BLaER1 treated with 17β-estradiol and CSF1 and Interleukin-3, amounts not matched to agents 10 nM and 100 nM (cell line): Measurements from ENCODE around the gene GLDC.

Source experiments
- H3K27ac ChIP-seq, 11 experiments: shearing (Covaris generic); formaldehyde crosslinking; 2 replicates each; pipeline ENCODE4 v1.8.1; 2022
- H3K27me3 ChIP-seq, 11 experiments: shearing (Covaris generic); formaldehyde crosslinking; 2 replicates each; pipeline ENCODE4 v1.8.1; 2022
- H3K36me3 ChIP-seq, 11 experiments: shearing (Covaris generic); formaldehyde crosslinking; 2 replicates each; pipeline ENCODE4 v1.8.1; 2022
- H3K4me1 ChIP-seq, 10 experiments: shearing (Covaris generic); formaldehyde crosslinking; 2 replicates each; pipeline ENCODE4 v1.8.1; 2022
- H3K4me2 ChIP-seq, 11 experiments: shearing (Covaris generic); formaldehyde crosslinking; 2 replicates each; pipeline ENCODE4 v1.8.1; 2022
- H3K4me3 ChIP-seq, 10 experiments: shearing (Covaris generic); formaldehyde crosslinking; 2 replicates each; pipeline ENCODE4 v1.8.1; 2022
- H3K9ac ChIP-seq, 11 experiments: shearing (Covaris generic); formaldehyde crosslinking; 2 replicates each; pipeline ENCODE4 v1.8.1; 2022
- H3K9me3 ChIP-seq, 11 experiments: shearing (Covaris generic); formaldehyde crosslinking; replicated peaks in 1 of 11; 2 replicates each; pipeline ENCODE4 v1.8.1; 2022
- H4K20me1 ChIP-seq, 11 experiments: shearing (Covaris generic); formaldehyde crosslinking; 2 replicates each; pipeline ENCODE4 v1.8.1; 2022
- Cebpa-rat ChIP-seq, 11 experiments: shearing (Covaris generic); IDR thresholded peaks; 2 replicates each; pipeline ENCODE4 v1.8.1; 2022

The GLDC gene

GRCh38 chr9:6644346-6645104, 1.0 kb downstream of the GLDC start:
- Histone ChIP-seq H3K27me3 (peaks cover 58 to 75% (median 69%) of the 10 kb centered on the region in 11 experiments), H3K4me2 (peak overlapping the region; percentile 72 to 93 (median 84)), H4K20me1 (peaks cover 0 to 18% (median 9%) of the 10 kb centered on the region in 11 experiments; a peak in 9 of 22 replicates), H3K9ac (no peak overlapping the region), H3K36me3 (no peaks in the 10 kb centered on the region), H3K4me1 (peaks cover 10 to 21% (median 14%) of the 10 kb centered on the region in 10 experiments; a peak in 19 of 20 replicates), H3K27ac (no peak overlapping the region), H3K4me3 (peak overlapping the region in 9 of 10 experiments; percentile 50 to 68 (median 57); a peak in 13 of 20 replicates), H3K9me3 (peaks cover 0 to 17% (median 0%) of the 10 kb centered on the region in 11 experiments; a peak in 3 of 22 replicates)
- TF ChIP-seq Cebpa-rat (IDR thresholded peaks at IDR 0.05) = no peak

GRCh38 chr9:6641961-6642360, 3.6 kb downstream of the GLDC start:
- peak in 2 of 11 experiments; percentile 16 to 49; a peak in 2 of 22 replicates for TF ChIP-seq Cebpa-rat (IDR thresholded peaks at IDR 0.05)
- H3K9me3 ChIP-seq = peaks cover 0 to 17% (median 0%) of the 10 kb centered on the region in 11 experiments; a peak in 3 of 22 replicates
- H3K4me3 ChIP-seq = no peak overlapping the region
- H3K27me3 ChIP-seq = peaks cover 53 to 63% (median 54%) of the 10 kb centered on the region in 11 experiments
- no peak overlapping the region for H3K27ac ChIP-seq
- H3K9ac ChIP-seq = no peak overlapping the region
- no peaks in the 10 kb centered on the region for H3K36me3 ChIP-seq
- H3K4me1 ChIP-seq = peaks cover 10 to 24% (median 14%) of the 10 kb centered on the region in 10 experiments; a peak in 19 of 20 replicates
- H3K4me2 ChIP-seq = no peak overlapping the region
- H4K20me1 ChIP-seq = peaks cover 0 to 18% (median 9%) of the 10 kb centered on the region in 11 experiments; a peak in 9 of 22 replicates

DNA sequence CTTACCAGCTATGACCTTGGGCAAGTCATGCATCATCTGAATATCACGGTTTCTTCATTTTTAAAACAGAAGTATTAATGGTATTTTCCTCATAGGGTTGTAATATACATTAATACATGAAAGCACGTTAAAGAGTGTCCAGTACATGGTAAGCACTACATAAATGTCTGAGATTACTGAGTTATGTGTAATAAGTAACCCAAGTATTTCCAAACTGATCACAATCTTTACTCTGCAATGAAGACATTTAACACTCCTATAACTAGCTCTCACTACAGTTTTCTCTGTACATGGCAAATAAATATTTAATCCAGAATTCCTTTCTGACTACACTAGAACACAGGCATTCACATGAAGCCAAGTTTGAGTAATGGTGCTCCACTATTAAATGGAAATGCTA, 4.0 kb downstream of the GLDC start:
- no peak overlapping the region for H3K27ac ChIP-seq
- peaks cover 0 to 18% (median 9%) of the 10 kb centered on the region in 11 experiments; a peak in 9 of 22 replicates for H4K20me1 ChIP-seq
- H3K27me3 ChIP-seq = peaks cover 49 to 59% (median 50%) of the 10 kb centered on the region in 11 experiments
- H3K9ac ChIP-seq = no peak overlapping the region
- H3K9me3 ChIP-seq = peaks cover 0 to 13% (median 0%) of the 10 kb centered on the region in 11 experiments; a peak in 3 of 22 replicates
- H3K4me1 ChIP-seq = peaks cover 10 to 24% (median 14%) of the 10 kb centered on the region in 10 experiments; a peak in 19 of 20 replicates
- H3K36me3 ChIP-seq = no peaks in the 10 kb centered on the region
- no peak overlapping the region for H3K4me2 ChIP-seq
- no peak overlapping the region for H3K4me3 ChIP-seq
- TF ChIP-seq Cebpa-rat (IDR thresholded peaks at IDR 0.05) = no peak

- Histone ChIP-seq H3K27me3 (peaks cover 44 to 54% (median 45%) of the 10 kb centered on the region in 11 experiments), H3K9ac (no peak overlapping the region), H3K9me3 (peaks cover 0 to 9% (median 0%) of the 10 kb centered on the region in 11 experiments; a peak in 2 of 22 replicates), H3K4me3 (no peak overlapping the region), H4K20me1 (peaks cover 0 to 18% (median 9%) of the 10 kb centered on the region in 11 experiments; a peak in 9 of 22 replicates), H3K36me3 (no peaks in the 10 kb centered on the region), H3K4me1 (peaks cover 10 to 26% (median 14%) of the 10 kb centered on the region in 10 experiments; a peak in 19 of 20 replicates), H3K27ac (no peak overlapping the region), H3K4me2 (no peak overlapping the region)
- no peak for TF ChIP-seq Cebpa-rat (IDR thresholded peaks at IDR 0.05)
These were observed 4.5 kb downstream of the GLDC start for GRCh38 chr9:6641056-6641455.

GRCh38 chr9:6640268-6641051, 5.1 kb downstream of the GLDC start:
- Histone ChIP-seq H3K9me3 (peaks cover 0 to 3% (median 0%) of the 10 kb centered on the region in 11 experiments; a peak in 2 of 22 replicates), H3K9ac (no peak overlapping the region), H3K4me3 (no peak overlapping the region), H3K4me1 (peaks cover 7 to 25% (median 11%) of the 10 kb centered on the region in 10 experiments; a peak in 19 of 20 replicates), H3K27ac (no peak overlapping the region), H3K27me3 (peaks cover 38 to 48% (median 39%) of the 10 kb centered on the region in 11 experiments), H3K4me2 (no peak overlapping the region), H4K20me1 (peaks cover 0 to 15% (median 7%) of the 10 kb centered on the region in 11 experiments; a peak in 9 of 22 replicates), H3K36me3 (no peaks in the 10 kb centered on the region)
- no peak for TF ChIP-seq Cebpa-rat (IDR thresholded peaks at IDR 0.05)

GRCh38 chr9:6639622-6640021, 5.9 kb downstream of the GLDC start:
- no peak for TF ChIP-seq Cebpa-rat (IDR thresholded peaks at IDR 0.05)
- Histone ChIP-seq H3K27me3 (peaks cover 30 to 40% (median 30%) of the 10 kb centered on the region in 11 experiments), H4K20me1 (peaks cover 0 to 7% (median under 1%) of the 10 kb centered on the region in 11 experiments; a peak in 5 of 22 replicates), H3K36me3 (no peaks in the 10 kb centered on the region), H3K4me3 (no peak overlapping the region), H3K4me2 (0 out of 22 replicates have a peak overlapping the region, but pooled peaks of 1 of the 11 experiments have one; percentile 6), H3K4me1 (peaks cover under 1 to 20% (median 4%) of the 10 kb centered on the region in 10 experiments; a peak in 16 of 20 replicates), H3K9ac (no peak overlapping the region), H3K27ac (no peak overlapping the region), H3K9me3 (no peaks in the 10 kb centered on the region)

- Histone ChIP-seq H3K27me3 (no peaks in the 10 kb centered on the region), H3K9ac (no peak overlapping the region), H3K36me3 (no peaks in the 10 kb centered on the region), H4K20me1 (no peaks in the 10 kb centered on the region), H3K4me2 (peak overlapping the region in 9 of 11 experiments; percentile 1 to 41 (median 10); a peak in 8 of 22 replicates), H3K4me3 (no peak overlapping the region), H3K4me1 (peaks cover 12 to 53% (median 44%) of the 10 kb centered on the region in 10 experiments; a peak in 19 of 20 replicates), H3K9me3 (no peaks in the 10 kb centered on the region), H3K27ac (no peak overlapping the region)
- TF ChIP-seq Cebpa-rat (IDR thresholded peaks at IDR 0.05) = no peak
These were observed 11.1 kb downstream of the GLDC start for GRCh38 chr9:6634444-6634843.

DNA sequence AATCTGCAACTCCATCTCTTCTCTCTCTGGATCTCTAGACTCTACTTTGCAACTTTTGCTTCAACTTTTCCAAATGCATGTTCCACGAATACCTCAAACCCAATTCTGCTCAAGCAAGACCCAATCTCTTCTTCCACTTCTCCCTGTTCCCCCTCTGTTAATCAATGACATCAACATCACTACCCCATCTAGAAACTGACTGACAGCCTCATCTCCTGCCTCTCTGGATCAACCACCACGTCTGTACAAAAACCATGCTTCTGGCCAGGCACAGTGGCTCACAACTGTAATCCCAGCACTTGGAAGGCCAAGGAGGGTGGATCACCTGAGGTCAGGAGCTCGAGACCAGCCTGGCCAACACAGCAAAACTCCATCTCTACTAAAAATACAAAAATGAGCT, 12.2 kb downstream of the GLDC start:
- peak overlapping the region in 9 of 11 experiments; percentile 60 to 84 (median 71); a peak in 17 of 22 replicates for H3K4me2 ChIP-seq
- H3K36me3 ChIP-seq = no peaks in the 10 kb centered on the region
- no peaks in the 10 kb centered on the region for H3K9me3 ChIP-seq
- no peak for TF ChIP-seq Cebpa-rat (IDR thresholded peaks at IDR 0.05)
- no peaks in the 10 kb centered on the region for H3K27me3 ChIP-seq
- no peaks in the 10 kb centered on the region for H4K20me1 ChIP-seq
- no peak overlapping the region for H3K27ac ChIP-seq
- H3K9ac ChIP-seq = peak overlapping the region in 2 of 11 experiments; percentile 38 to 41; a peak in 2 of 22 replicates
- peaks cover 12 to 51% (median 44%) of the 10 kb centered on the region in 10 experiments; a peak in 19 of 20 replicates for H3K4me1 ChIP-seq
- no peak overlapping the region for H3K4me3 ChIP-seq
